ENCODE measurements around the gene CMTM3. TPM values are rescaled to one million over a fixed set of nuclear protein-coding genes. Genes with fewer than 3 reads are reported as not detected.
A peak's percentile ranks its signal among the peaks of the same experiment; 100 is the strongest.

CMTM3 gene
- total RNA-seq, 1 donor from 2014 or later: 268 TPM

DNA sequence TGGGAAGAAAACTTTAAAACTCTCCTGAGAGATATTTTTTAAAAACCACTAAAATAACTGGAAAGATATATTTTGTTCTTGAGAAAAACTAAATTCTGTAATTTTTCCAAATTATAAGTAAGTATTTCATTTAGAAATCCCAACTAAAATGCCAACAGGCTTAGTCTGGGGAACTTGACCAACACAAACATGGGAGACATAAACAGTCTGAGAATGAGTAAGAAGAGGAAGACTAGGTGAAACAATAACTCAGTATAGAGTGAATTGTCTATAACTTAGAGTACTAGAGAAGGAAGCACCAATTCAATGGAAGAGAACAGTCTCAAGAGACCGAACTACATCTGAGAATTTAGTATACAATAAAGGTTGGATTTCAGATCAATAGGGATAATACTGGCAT lies 35.4 kb upstream of the CMTM3 start:
- Mint-ChIP-seq H3K9me3 (ENCODE audit: unreplicated experiment) (no peaks in the 10 kb centered on the region), H3K27me3 (ENCODE audit: unreplicated experiment) (no peaks in the 10 kb centered on the region), H3K4me3 (ENCODE audit: unreplicated experiment) (no peak overlapping the region), H3K4me1 (ENCODE audit: unreplicated experiment) (peaks cover 16% of the 10 kb centered on the region), H3K27ac (ENCODE audit: unreplicated experiment) (no peak overlapping the region), H3K36me3 (ENCODE audit: low read depth, unreplicated experiment) (peaks cover 5% of the 10 kb centered on the region)
- TF ChIP-seq, protein P1, sequence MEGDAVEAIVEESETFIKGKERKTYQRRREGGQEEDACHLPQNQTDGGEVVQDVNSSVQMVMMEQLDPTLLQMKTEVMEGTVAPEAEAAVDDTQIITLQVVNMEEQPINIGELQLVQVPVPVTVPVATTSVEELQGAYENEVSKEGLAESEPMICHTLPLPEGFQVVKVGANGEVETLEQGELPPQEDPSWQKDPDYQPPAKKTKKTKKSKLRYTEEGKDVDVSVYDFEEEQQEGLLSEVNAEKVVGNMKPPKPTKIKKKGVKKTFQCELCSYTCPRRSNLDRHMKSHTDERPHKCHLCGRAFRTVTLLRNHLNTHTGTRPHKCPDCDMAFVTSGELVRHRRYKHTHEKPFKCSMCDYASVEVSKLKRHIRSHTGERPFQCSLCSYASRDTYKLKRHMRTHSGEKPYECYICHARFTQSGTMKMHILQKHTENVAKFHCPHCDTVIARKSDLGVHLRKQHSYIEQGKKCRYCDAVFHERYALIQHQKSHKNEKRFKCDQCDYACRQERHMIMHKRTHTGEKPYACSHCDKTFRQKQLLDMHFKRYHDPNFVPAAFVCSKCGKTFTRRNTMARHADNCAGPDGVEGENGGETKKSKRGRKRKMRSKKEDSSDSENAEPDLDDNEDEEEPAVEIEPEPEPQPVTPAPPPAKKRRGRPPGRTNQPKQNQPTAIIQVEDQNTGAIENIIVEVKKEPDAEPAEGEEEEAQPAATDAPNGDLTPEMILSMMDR (IDR thresholded peaks at IDR 0.05; ENCODE audit: unreplicated experiment): no peak
- no peak for DNase-seq (ENCODE audit: low spot score)

- TF ChIP-seq, protein P1 (IDR thresholded peaks at IDR 0.05; ENCODE audit: unreplicated experiment): no peak
- Mint-ChIP-seq H3K4me3 (ENCODE audit: unreplicated experiment) (no peak overlapping the region), H3K27me3 (ENCODE audit: unreplicated experiment) (no peaks in the 10 kb centered on the region), H3K4me1 (ENCODE audit: unreplicated experiment) (peaks cover 13% of the 10 kb centered on the region), H3K9me3 (ENCODE audit: unreplicated experiment) (no peaks in the 10 kb centered on the region), H3K36me3 (ENCODE audit: low read depth, unreplicated experiment) (peaks cover 5% of the 10 kb centered on the region), H3K27ac (ENCODE audit: unreplicated experiment) (no peak overlapping the region)
- DNase-seq (ENCODE audit: low spot score): no peak
These were observed 34.6 kb upstream of the CMTM3 start for GRCh38 chr16:66569827-66570405.

GRCh38 chr16:66572356-66572755 lies 32.1 kb upstream of the CMTM3 start:
- no peak for DNase-seq (ENCODE audit: low spot score)
- TF ChIP-seq, protein P1 (IDR thresholded peaks at IDR 0.05; ENCODE audit: unreplicated experiment): no peak
- peaks cover 12% of the 10 kb centered on the region for H3K4me1 Mint-ChIP-seq (ENCODE audit: unreplicated experiment)
- H3K9me3 Mint-ChIP-seq (ENCODE audit: unreplicated experiment): no peaks in the 10 kb centered on the region
- no peak overlapping the region for H3K4me3 Mint-ChIP-seq (ENCODE audit: unreplicated experiment)
- peaks cover 2% of the 10 kb centered on the region for H3K27me3 Mint-ChIP-seq (ENCODE audit: unreplicated experiment)
- peaks cover 2% of the 10 kb centered on the region for H3K36me3 Mint-ChIP-seq (ENCODE audit: low read depth, unreplicated experiment)
- no peak overlapping the region for H3K27ac Mint-ChIP-seq (ENCODE audit: unreplicated experiment)

- Mint-ChIP-seq H3K9me3 (ENCODE audit: unreplicated experiment) (no peaks in the 10 kb centered on the region), H3K4me3 (ENCODE audit: unreplicated experiment) (no peak overlapping the region), H3K27me3 (ENCODE audit: unreplicated experiment) (peaks cover 8% of the 10 kb centered on the region), H3K27ac (ENCODE audit: unreplicated experiment) (peak overlapping the region; percentile 58), H3K36me3 (ENCODE audit: low read depth, unreplicated experiment) (no peaks in the 10 kb centered on the region), H3K4me1 (ENCODE audit: unreplicated experiment) (peaks cover 27% of the 10 kb centered on the region)
- no peak for DNase-seq (ENCODE audit: low spot score)
- TF ChIP-seq, protein P1 (IDR thresholded peaks at IDR 0.05; ENCODE audit: unreplicated experiment): no peak
These were observed 30.4 kb upstream of the CMTM3 start for GRCh38 chr16:66574081-66574480.

- Mint-ChIP-seq H3K4me1 (ENCODE audit: unreplicated experiment) (peaks cover 27% of the 10 kb centered on the region), H3K27ac (ENCODE audit: unreplicated experiment) (no peak overlapping the region), H3K4me3 (ENCODE audit: unreplicated experiment) (no peak overlapping the region), H3K27me3 (ENCODE audit: unreplicated experiment) (peaks cover 8% of the 10 kb centered on the region), H3K9me3 (ENCODE audit: unreplicated experiment) (no peaks in the 10 kb centered on the region), H3K36me3 (ENCODE audit: low read depth, unreplicated experiment) (no peaks in the 10 kb centered on the region)
- TF ChIP-seq, protein P1 (IDR thresholded peaks at IDR 0.05; ENCODE audit: unreplicated experiment): no peak
- no peak for DNase-seq (ENCODE audit: low spot score)
These were observed 30.0 kb upstream of the CMTM3 start for GRCh38 chr16:66574531-66574930.

All from endothelial cell (in vitro differentiated cells).